ENCODE results near the gene TOGARAM1.

GRCh38 chr14:45065956-45066355 lies 104.0 kb downstream of the TOGARAM1 start:
- TF ChIP-seq ZNF274 (IDR thresholded peaks at IDR 0.05; ENCODE audit: low read depth, low read length) (no peak), YY1 (IDR thresholded peaks at IDR 0.05; ENCODE audit: insufficient read depth, insufficient read length) (no peak), SUZ12 (IDR thresholded peaks at IDR 0.05; ENCODE audit: extremely low read depth, insufficient read depth, insufficient read length) (no peak)
